ENCODE data around the gene LMOD3. TPM values are rescaled to one million over a fixed set of nuclear protein-coding genes. Genes with fewer than 3 reads are reported as not detected.

The LMOD3 gene
- total and polyA plus RNA-seq, 12 donors, result 0.03 to 0.14 (median 0.08) TPM; not detected in 6

DNA sequence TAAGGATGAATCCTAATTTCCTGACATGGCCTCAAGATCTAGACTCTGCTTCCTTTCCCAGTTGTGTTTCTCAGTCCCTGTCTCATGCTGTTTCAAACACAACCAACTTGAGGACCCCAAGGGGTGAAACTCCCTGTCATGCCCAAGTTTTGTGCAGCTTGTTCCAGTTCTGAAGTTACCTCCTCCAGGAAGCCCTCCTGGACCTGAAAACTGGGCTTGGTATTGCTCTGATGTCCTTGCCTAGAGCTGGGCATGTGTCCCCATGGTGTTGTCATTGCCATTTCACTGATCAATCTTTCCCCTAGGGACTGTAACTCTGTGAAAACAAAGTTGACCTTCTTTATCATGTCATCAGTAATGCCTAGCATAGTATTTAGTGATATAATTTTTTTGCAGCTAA lies 6.1 kb upstream of the LMOD3 start:
- H3K27me3 ChIP-seq, result no peaks in the 10 kb centered on the region
- intact Hi-C loops (cut with DNase I), result no loop called here
- H3K4me1 ChIP-seq (replicated peaks in 1 of 2), result no peaks in the 10 kb centered on the region
- DNase-seq, result no peak
- TF ChIP-seq, protein P1, sequence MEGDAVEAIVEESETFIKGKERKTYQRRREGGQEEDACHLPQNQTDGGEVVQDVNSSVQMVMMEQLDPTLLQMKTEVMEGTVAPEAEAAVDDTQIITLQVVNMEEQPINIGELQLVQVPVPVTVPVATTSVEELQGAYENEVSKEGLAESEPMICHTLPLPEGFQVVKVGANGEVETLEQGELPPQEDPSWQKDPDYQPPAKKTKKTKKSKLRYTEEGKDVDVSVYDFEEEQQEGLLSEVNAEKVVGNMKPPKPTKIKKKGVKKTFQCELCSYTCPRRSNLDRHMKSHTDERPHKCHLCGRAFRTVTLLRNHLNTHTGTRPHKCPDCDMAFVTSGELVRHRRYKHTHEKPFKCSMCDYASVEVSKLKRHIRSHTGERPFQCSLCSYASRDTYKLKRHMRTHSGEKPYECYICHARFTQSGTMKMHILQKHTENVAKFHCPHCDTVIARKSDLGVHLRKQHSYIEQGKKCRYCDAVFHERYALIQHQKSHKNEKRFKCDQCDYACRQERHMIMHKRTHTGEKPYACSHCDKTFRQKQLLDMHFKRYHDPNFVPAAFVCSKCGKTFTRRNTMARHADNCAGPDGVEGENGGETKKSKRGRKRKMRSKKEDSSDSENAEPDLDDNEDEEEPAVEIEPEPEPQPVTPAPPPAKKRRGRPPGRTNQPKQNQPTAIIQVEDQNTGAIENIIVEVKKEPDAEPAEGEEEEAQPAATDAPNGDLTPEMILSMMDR (IDR thresholded peaks at IDR 0.05), result no peak
- no peaks in the 10 kb centered on the region for H3K9me3 ChIP-seq (replicated peaks in 1 of 3)
- no peak overlapping the region for H3K4me3 ChIP-seq
- H3K36me3 ChIP-seq (replicated peaks in 1 of 2), result no peaks in the 10 kb centered on the region
- H3K27ac ChIP-seq, result no peak overlapping the region

- DNase-seq, result no peak
- Histone ChIP-seq H3K27ac (no peak overlapping the region), H3K36me3 (replicated peaks in 1 of 2) (no peaks in the 10 kb centered on the region), H3K4me3 (no peak overlapping the region), H3K9me3 (replicated peaks in 1 of 3) (no peaks in the 10 kb centered on the region), H3K4me1 (replicated peaks in 1 of 2) (peaks cover 0 to 3% of the 10 kb centered on the region in 2 donors), H3K27me3 (no peaks in the 10 kb centered on the region)
- intact Hi-C loops (cut with DNase I), result no loop called here
- WGBS, 4 donors, result 64 to 96% (median 83%) methylated on average over 2 of the region's 2 CpGs
- no peak for TF ChIP-seq POLR2A (IDR thresholded peaks at IDR 0.05)
- TF ChIP-seq, protein P1 (IDR thresholded peaks at IDR 0.05), result no peak
These were observed 4.6 kb upstream of the LMOD3 start for GRCh38 chr3:69126999-69127398.

DNA sequence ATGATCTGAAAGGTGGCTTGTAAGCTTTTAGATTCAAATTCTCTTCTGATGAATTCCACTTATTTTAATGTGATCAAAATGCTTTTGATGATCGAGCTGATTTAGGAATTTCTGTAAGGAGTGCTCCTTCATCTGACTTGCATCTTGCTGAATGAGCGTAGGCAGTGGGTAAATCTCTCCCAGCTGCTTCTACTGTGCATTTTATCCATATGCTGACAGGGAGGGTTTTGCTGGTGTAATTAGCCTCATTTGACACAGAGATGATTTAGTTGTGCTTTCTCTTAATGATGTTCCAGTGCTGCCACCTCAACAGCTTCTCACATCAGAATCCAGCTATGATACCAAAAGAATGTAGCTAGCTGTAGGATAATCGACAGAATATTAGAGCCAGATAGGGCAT lies 3.8 kb upstream of the LMOD3 start:
- H3K27me3 ChIP-seq, result no peaks in the 10 kb centered on the region
- DNase-seq, result no peak
- no peaks in the 10 kb centered on the region for H3K9me3 ChIP-seq (replicated peaks in 1 of 3)
- intact Hi-C loops (cut with DNase I), result no loop called here
- TF ChIP-seq, protein P1 (IDR thresholded peaks at IDR 0.05), result no peak
- TF ChIP-seq POLR2A (IDR thresholded peaks at IDR 0.05), result no peak
- 78 to 91% (median 83%) methylated on average over 3 of the region's 3 CpGs for WGBS, 4 donors
- peaks cover 0 to 8% of the 10 kb centered on the region in 2 donors for H3K4me1 ChIP-seq (replicated peaks in 1 of 2)
- H3K27ac ChIP-seq, result no peak overlapping the region
- H3K4me3 ChIP-seq, result no peak overlapping the region
- no peaks in the 10 kb centered on the region for H3K36me3 ChIP-seq (replicated peaks in 1 of 2)

DNA sequence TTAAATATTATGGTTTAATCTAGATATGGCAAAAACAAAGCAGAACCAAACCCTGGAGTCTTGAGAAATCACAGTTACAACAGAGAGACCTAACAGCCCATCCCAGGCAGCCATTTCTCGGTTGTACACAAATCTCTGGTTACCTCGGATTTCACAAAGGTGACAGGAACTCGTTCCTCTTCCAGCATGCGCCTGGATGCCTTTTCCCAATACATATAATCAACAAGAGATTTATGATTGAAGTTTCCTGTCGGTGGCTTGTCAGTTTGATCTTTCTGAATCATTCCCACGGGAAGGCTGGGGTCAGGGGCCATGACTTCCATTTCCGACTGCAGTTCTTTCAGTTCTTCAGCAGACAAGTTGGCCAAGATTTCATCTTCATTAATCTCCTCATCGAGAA lies 445 bp downstream of the LMOD3 start:
- 36 to 48% (median 39%) methylated on average over 8 of the region's 8 CpGs for WGBS, 4 donors
- intact Hi-C loops (cut with DNase I), result no loop called here
- DNase-seq, result no peak
- peaks cover 0 to 12% of the 10 kb centered on the region in 2 donors for H3K4me1 ChIP-seq (replicated peaks in 1 of 2)
- no peaks in the 10 kb centered on the region for H3K36me3 ChIP-seq (replicated peaks in 1 of 2)
- peak overlapping the region in 1 of 5 donors; percentile 21 for H3K27ac ChIP-seq
- H3K9me3 ChIP-seq (replicated peaks in 1 of 3), result no peaks in the 10 kb centered on the region
- TF ChIP-seq, protein P1 (IDR thresholded peaks at IDR 0.05), result no peak
- TF ChIP-seq POLR2A (IDR thresholded peaks at IDR 0.05), result no peak
- H3K27me3 ChIP-seq, result no peaks in the 10 kb centered on the region
- H3K4me3 ChIP-seq, result no peak overlapping the region

All from adrenal gland (tissue), 12 donors.